H1 (cell line): Measurements from ENCODE around the gene ADNP2. TPM values are rescaled to one million over a fixed set of nuclear protein-coding genes. Genes with fewer than 3 reads are reported as not detected.
A peak's percentile ranks its signal among the peaks of the same experiment; 100 is the strongest.

Experiments
- CTCF ChIA-PET: fragments of 300-600 bp; sonication (Branson Sonifier 250); formaldehyde crosslinking; loops from one replicate; lab custom pipeline; 2021; ENCODE audit not compliant: partially characterized antibody; lab: Charles Lee
- POLR2A ChIA-PET: fragments of 300-600 bp; sonication (Branson Sonifier 250); formaldehyde crosslinking; loops from one replicate; lab custom pipeline; 2021; ENCODE audit warnings: inconsistent platforms; ENCODE audit not compliant: partially characterized antibody; lab: Charles Lee
- DNase-seq, 2 experiments: peaks; one replicate each; pipeline versions ENCODE4 v3.0.0 to v3.0.0-alpha.2; 2010 to 2022; ENCODE audit warnings: low spot score in 2 of 2, low read depth in 1 of 2, mixed read lengths in 1 of 2
- FAIRE-seq: peaks from 2 replicates; lab custom pipeline; 2011; peaks lifted over from hg19 to GRCh38; lab: Jason Lieb, UNC
- H2AFZ ChIP-seq: 2 replicates; pipeline ENCODE4 v1.8.1; 2012; ENCODE audit warnings: low read length, inconsistent platforms
- H2AK5ac ChIP-seq: 2 replicates; pipeline ENCODE4 v1.6.1; 2013; ENCODE audit warnings: low read depth, low read length
- H2BK120ac ChIP-seq: replicated peaks from 2 replicates; pipeline ENCODE3; 2013; ENCODE audit warnings: low read depth, low read length, inconsistent platforms
- H2BK12ac ChIP-seq: 2 replicates; pipeline ENCODE4 v1.6.1; 2013; ENCODE audit warnings: low read depth, low read length
- H2BK15ac ChIP-seq: 2 replicates; pipeline ENCODE4 v1.6.1; 2013; ENCODE audit warnings: low read length
- H2BK20ac ChIP-seq: 2 replicates; pipeline ENCODE4 v1.6.1; 2013; ENCODE audit warnings: low read length
- H2BK5ac ChIP-seq: 2 replicates; pipeline ENCODE4 v1.6.1; 2013; ENCODE audit warnings: low read depth, low read length
- H3K14ac ChIP-seq: 2 replicates; pipeline ENCODE4 v1.6.1; 2013; ENCODE audit warnings: inconsistent platforms; ENCODE audit not compliant: insufficient read length
- H3K18ac ChIP-seq: 2 replicates; pipeline ENCODE4 v1.6.1; 2013; ENCODE audit warnings: low read length; ENCODE audit errors: extremely low read depth
- H3K23ac ChIP-seq: 2 replicates; pipeline ENCODE4 v1.6.1; 2013; ENCODE audit warnings: inconsistent platforms; ENCODE audit not compliant: insufficient read length
- H3K23me2 ChIP-seq: 2 replicates; pipeline ENCODE4 v1.6.1; 2013; ENCODE audit warnings: low read depth, low read length
- H3K27ac ChIP-seq: 2 replicates; pipeline ENCODE4 v1.6.1; 2011; ENCODE audit warnings: low read depth, low read length, inconsistent platforms
- H3K27me3 ChIP-seq, 4 experiments: replicated peaks in 1 of 4; 1 replicate in 1 of 4; 2 replicates in 3 of 4; pipeline versions ENCODE4 v1.6.1 to v1.8.1; 2011 to 2013; ENCODE audit warnings: low read length in 3 of 4, mild to moderate bottlenecking in 3 of 4, inconsistent platforms in 2 of 4, mixed read lengths in 2 of 4, moderate library complexity in 1 of 4; ENCODE audit not compliant: control insufficient read depth in 3 of 4, insufficient read depth in 3 of 4; ENCODE audit errors: extremely low read depth in 1 of 4
- H3K36me3 ChIP-seq, 4 experiments: 2 replicates each; pipeline versions ENCODE4 v1.6.1 to v1.8.1; 2011 to 2013; ENCODE audit warnings: mild to moderate bottlenecking in 4 of 4, low read length in 3 of 4, moderate library complexity in 2 of 4, control low read depth in 1 of 4, inconsistent platforms in 1 of 4; ENCODE audit not compliant: insufficient read depth in 4 of 4, control insufficient read depth in 2 of 4
- H3K4ac ChIP-seq: replicated peaks from 2 replicates; pipeline ENCODE3; 2013; ENCODE audit warnings: low read length, low read depth, mixed read lengths, inconsistent platforms; ENCODE audit not compliant: insufficient read length
- H3K4me1 ChIP-seq, 4 experiments: replicated peaks in 1 of 4; 1 replicate in 1 of 4; 2 replicates in 3 of 4; pipeline versions ENCODE4 v1.6.1 to v1.8.1; 2011 to 2013; ENCODE audit warnings: low read length in 3 of 4, inconsistent platforms in 2 of 4, mixed read lengths in 1 of 4; ENCODE audit not compliant: insufficient read depth in 4 of 4, control insufficient read depth in 3 of 4
- H3K4me2 ChIP-seq, 2 experiments: 2 replicates each; pipeline versions ENCODE4 v1.6.1 to v1.8.1; 2011 to 2013; ENCODE audit warnings: low read depth in 2 of 2, low read length in 2 of 2, control low read depth in 1 of 2, inconsistent platforms in 1 of 2, mild to moderate bottlenecking in 1 of 2; ENCODE audit not compliant: insufficient read depth in 1 of 2
- H3K4me3 ChIP-seq, 4 experiments: fragments of 200-600, 300-600 bp in 1 of 4; sonication (generic), shearing (Covaris generic), sonication (Bioruptor Twin) in 1 of 4; 2 replicates each; pipeline versions ENCODE4 v1.5.1 to v1.8.1; 2011 to 2016; ENCODE audit warnings: low read length in 4 of 4, low read depth in 3 of 4, control low read depth in 2 of 4, inconsistent platforms in 2 of 4, mild to moderate bottlenecking in 2 of 4, mixed read lengths in 1 of 4, moderate library complexity in 1 of 4; ENCODE audit not compliant: insufficient read depth in 2 of 4; ENCODE audit errors: extremely low read depth in 1 of 4
- H3K56ac ChIP-seq: replicated peaks from 2 replicates; pipeline ENCODE3; 2013; ENCODE audit warnings: low read depth, mild to moderate bottlenecking, mixed read lengths, low read length, inconsistent platforms; ENCODE audit not compliant: insufficient read length
- H3K79me1 ChIP-seq: 2 replicates; pipeline ENCODE4 v1.6.1; 2013; ENCODE audit warnings: low read depth, low read length, control low read depth
- H3K79me2 ChIP-seq, 2 experiments: 2 replicates each; pipeline versions ENCODE4 v1.6.1 to v1.8.1; 2012 to 2013; ENCODE audit warnings: low read length in 2 of 2, mild to moderate bottlenecking in 2 of 2, inconsistent platforms in 1 of 2; ENCODE audit not compliant: insufficient read depth in 2 of 2, control insufficient read depth in 1 of 2
- H3K9ac ChIP-seq, 4 experiments: replicated peaks in 1 of 4; 1 replicate in 1 of 4; 2 replicates in 3 of 4; pipeline versions ENCODE4 v1.6.1 to v1.8.1; 2011 to 2013; ENCODE audit warnings: low read depth in 3 of 4, low read length in 3 of 4, control low read depth in 2 of 4, mild to moderate bottlenecking in 2 of 4, moderate library complexity in 2 of 4, inconsistent platforms in 1 of 4; ENCODE audit errors: extremely low read depth in 1 of 4
- H3K9me3 ChIP-seq, 2 experiments: 2 replicates each; pipeline versions ENCODE4 v1.6.1 to v1.8.1; 2012 to 2013; ENCODE audit warnings: mild to moderate bottlenecking in 2 of 2, moderate library complexity in 2 of 2, control low read depth in 1 of 2, inconsistent platforms in 1 of 2, low read depth in 1 of 2, low read length in 1 of 2, mixed read lengths in 1 of 2; ENCODE audit not compliant: insufficient read depth in 2 of 2
- H4K20me1 ChIP-seq, 2 experiments: replicated peaks in 1 of 2; 2 replicates each; pipeline versions ENCODE3 to v1.8.1; 2011 to 2013; ENCODE audit warnings: inconsistent platforms in 2 of 2, low read length in 2 of 2, mild to moderate bottlenecking in 1 of 2; ENCODE audit not compliant: insufficient read depth in 2 of 2, control insufficient read depth in 1 of 2
- H4K5ac ChIP-seq: 2 replicates; pipeline ENCODE4 v1.6.1; 2013; ENCODE audit warnings: low read length, low read depth, mixed read lengths, inconsistent platforms; ENCODE audit not compliant: insufficient read length
- H4K8ac ChIP-seq: 2 replicates; pipeline ENCODE4 v1.8.0; 2013; ENCODE audit warnings: mild to moderate bottlenecking, moderate library complexity, low read length, inconsistent platforms; ENCODE audit not compliant: insufficient read depth; ENCODE audit errors: extremely low read depth
- H4K91ac ChIP-seq: replicated peaks from 2 replicates; pipeline ENCODE3; 2013; ENCODE audit warnings: low read length, mixed read lengths, inconsistent platforms; ENCODE audit not compliant: insufficient read length
- EP300 ChIP-seq, 2 experiments: IDR thresholded peaks; 1 replicate in 1 of 2; 2 replicates in 1 of 2; pipeline ENCODE4 v1.6.1; 2011 to 2012; ENCODE audit warnings: low read depth in 2 of 2, low read length in 2 of 2, mild to moderate bottlenecking in 2 of 2, borderline replicate concordance in 1 of 2, inconsistent platforms in 1 of 2, moderate library complexity in 1 of 2
- SP4 ChIP-seq: IDR thresholded peaks from 2 replicates; pipeline ENCODE4 v1.6.1; 2012; ENCODE audit warnings: low read length, inconsistent platforms
- WGBS, 2 experiments: shearing (Covaris generic) in 1 of 2; methylation state at CpG; one replicate each; pipeline versions ENCODE4 v1.1.6 to v1.1.7; 2013 to 2015; ENCODE audit warnings: low lambda C conversion rate in 2 of 2, mixed read lengths in 2 of 2, inconsistent platforms in 1 of 2, low coverage in 1 of 2, missing lambda C conversion rate in 1 of 2; ENCODE audit not compliant: insufficient replicate concordance in 2 of 2, insufficient coverage in 1 of 2, insufficient read length in 1 of 2; ENCODE audit errors: extremely low coverage in 1 of 2, missing lambda C conversion rate in 1 of 2; 5-methylcytosine and 5-hydroxymethylcytosine counted together
- polyA plus RNA-seq, 7 experiments: library from polyadenylated mRNA; depleted of rRNA in 3 of 7; stranded (reverse) in 5 of 7; unstranded in 2 of 7; fragments of >200 nt in 5 of 7; fragments of 200-250 nt in 2 of 7; gene quantifications; 1 replicate in 5 of 7; 2 replicates in 1 of 7; 4 replicates in 1 of 7; pipeline versions ENCODE4 v1.2.1 to v1.2.3, GENCODE V29; 2011 to 2013; ENCODE audit warnings: missing spikeins in 2 of 7, mixed read lengths in 2 of 7
- total RNA-seq: library from RNA; stranded (reverse); fragmentation: NEBNext Ultra II Directional; extraction: Animal tissue kit (Norgen Biotek cat#: 25700); gene quantifications from 2 replicates; pipeline ENCODE4 v1.2.1, GENCODE V29; 2021
- TF ChIP-seq, protein P1 (sequence below), 3 experiments: IDR thresholded peaks; 1 replicate in 2 of 3; 2 replicates in 1 of 3; pipeline versions ENCODE4 v1.5.1 to v1.6.1; 2011; ENCODE audit warnings: low read length in 3 of 3, mild to moderate bottlenecking in 3 of 3, inconsistent platforms in 2 of 3, low read depth in 1 of 3, moderate library complexity in 1 of 3; ENCODE audit not compliant: insufficient read depth in 1 of 3; ENCODE audit errors: control extremely low read depth in 1 of 3

The ADNP2 gene
- total and polyA plus RNA-seq, 2 of the 8 experiments (the other 6 are each of a cell fraction or from before 2014, with no cell fraction given), result 25.1 to 61.6 TPM

DNA sequence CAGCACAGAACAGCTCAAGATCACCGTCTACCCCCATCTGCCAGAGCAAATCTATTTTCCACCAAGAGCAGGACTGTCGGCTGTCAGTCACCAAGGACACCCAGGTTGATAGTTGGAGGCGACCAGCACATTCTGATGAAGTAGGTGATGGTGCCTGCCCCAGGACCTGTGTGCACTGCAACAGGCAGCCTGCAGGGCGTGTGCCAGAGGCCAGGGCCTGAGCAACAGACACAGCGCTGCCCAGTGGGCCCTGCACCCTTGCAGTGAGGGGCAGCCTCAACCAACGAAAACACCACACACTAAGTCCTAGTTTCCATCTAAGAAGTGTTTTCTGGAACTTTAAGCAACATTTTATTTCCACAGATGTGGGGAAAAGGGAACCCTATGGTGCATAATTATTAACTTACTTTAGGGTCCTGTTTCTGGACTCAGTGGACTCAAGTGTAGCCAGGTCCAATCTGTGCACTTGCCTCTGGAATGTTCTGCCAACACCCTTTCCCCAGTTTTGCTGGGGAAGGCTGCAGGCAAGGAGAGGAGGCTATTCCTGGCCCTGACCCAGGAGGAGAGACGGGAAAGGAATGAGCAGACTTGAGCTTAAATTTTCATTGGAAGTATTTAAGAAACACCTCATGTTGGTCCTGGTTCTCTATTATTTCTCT is 61.5 kb downstream of the ADNP2 start:
- TF ChIP-seq EP300 (IDR thresholded peaks at IDR 0.05; ENCODE audit: borderline replicate concordance in 1 of 2, low read depth in 2 of 2, low read length in 2 of 2) (no peak), SP4 (no peak)
- TF ChIP-seq, protein P1, sequence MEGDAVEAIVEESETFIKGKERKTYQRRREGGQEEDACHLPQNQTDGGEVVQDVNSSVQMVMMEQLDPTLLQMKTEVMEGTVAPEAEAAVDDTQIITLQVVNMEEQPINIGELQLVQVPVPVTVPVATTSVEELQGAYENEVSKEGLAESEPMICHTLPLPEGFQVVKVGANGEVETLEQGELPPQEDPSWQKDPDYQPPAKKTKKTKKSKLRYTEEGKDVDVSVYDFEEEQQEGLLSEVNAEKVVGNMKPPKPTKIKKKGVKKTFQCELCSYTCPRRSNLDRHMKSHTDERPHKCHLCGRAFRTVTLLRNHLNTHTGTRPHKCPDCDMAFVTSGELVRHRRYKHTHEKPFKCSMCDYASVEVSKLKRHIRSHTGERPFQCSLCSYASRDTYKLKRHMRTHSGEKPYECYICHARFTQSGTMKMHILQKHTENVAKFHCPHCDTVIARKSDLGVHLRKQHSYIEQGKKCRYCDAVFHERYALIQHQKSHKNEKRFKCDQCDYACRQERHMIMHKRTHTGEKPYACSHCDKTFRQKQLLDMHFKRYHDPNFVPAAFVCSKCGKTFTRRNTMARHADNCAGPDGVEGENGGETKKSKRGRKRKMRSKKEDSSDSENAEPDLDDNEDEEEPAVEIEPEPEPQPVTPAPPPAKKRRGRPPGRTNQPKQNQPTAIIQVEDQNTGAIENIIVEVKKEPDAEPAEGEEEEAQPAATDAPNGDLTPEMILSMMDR (IDR thresholded peaks at IDR 0.05; ENCODE audit: control extremely low read depth in 1 of 3, insufficient read depth in 1 of 3, low read depth in 1 of 3, low read length in 3 of 3), result peak in 2 of 3 experiments; percentile 20 to 30; a peak in 2 of 4 replicates
- TF ChIP-seq, all 59 proteins: peak for 1
- ChIA-PET CTCF (interaction anchor here (0.7 to 10.1 kb wide), 24 partner anchors 10 to 164 kb away, joined by 3 to 124 read pairs (median 6); partner anchors contain the start of gene PARD6G), POLR2A (no interaction called here)
- Histone ChIP-seq H3K14ac (no peak overlapping the region), H3K18ac (no peak overlapping the region), H3K79me2 (no peaks in the 10 kb centered on the region), H4K8ac (no peak overlapping the region), H3K4me1 (no peaks in the 10 kb centered on the region), H2BK5ac (no peak overlapping the region), H3K79me1 (no peaks in the 10 kb centered on the region; the same call in 1 of the 2 replicates), H3K23me2 (no peaks in the 10 kb centered on the region), H4K20me1 (peaks cover 0 to 10% of the 10 kb centered on the region in 2 experiments), H3K23ac (no peak overlapping the region), H2AFZ (no peak overlapping the region), H4K5ac (no peak overlapping the region), H3K9me3 (no peaks in the 10 kb centered on the region), H3K56ac (no peak overlapping the region), H2BK20ac (no peak overlapping the region), H2BK15ac (no peak overlapping the region), H3K27ac (no peak overlapping the region), H3K27me3 (no peaks in the 10 kb centered on the region), H2AK5ac (no peak overlapping the region), H4K91ac (no peak overlapping the region), H3K4ac (no peak overlapping the region), H3K4me3 (no peak overlapping the region), H2BK12ac (no peak overlapping the region), H2BK120ac (no peak overlapping the region), H3K4me2 (no peak overlapping the region), H3K9ac (no peak overlapping the region), H3K36me3 (no peaks in the 10 kb centered on the region)
- DNase-seq (no peak), FAIRE-seq (no peak)
- WGBS, 2 experiments, result 88% methylated on average over 7 of the region's 7 CpGs; no CpG with 5 or more reads in 1 of the 2 experiments
